Measurements from ENCODE around the gene GALNT14.
A peak's percentile ranks its signal among the peaks of the same experiment; 100 is the strongest.

GALNT14 gene

DNA sequence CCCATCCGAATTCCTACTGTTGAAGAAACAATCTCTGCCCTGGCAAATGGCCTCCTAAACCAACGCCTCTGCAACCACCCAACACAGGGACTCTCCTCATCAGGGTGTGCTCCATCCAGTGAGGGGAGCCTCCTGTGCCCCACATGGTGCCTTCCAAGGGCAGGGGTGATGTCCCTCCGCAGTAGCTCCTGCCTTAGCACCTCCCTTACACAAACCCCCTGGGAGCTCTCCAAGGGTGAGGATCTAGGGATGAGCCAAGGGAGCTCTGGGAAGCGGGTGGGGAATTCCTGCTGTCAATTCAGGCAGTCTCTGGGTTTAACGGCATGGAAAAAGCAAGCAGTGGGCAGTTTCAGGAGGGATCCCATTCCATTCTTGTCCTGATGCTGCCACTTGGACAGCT is 3.8 kb downstream of the GALNT14 start:
- no peak for DNase-seq

DNA sequence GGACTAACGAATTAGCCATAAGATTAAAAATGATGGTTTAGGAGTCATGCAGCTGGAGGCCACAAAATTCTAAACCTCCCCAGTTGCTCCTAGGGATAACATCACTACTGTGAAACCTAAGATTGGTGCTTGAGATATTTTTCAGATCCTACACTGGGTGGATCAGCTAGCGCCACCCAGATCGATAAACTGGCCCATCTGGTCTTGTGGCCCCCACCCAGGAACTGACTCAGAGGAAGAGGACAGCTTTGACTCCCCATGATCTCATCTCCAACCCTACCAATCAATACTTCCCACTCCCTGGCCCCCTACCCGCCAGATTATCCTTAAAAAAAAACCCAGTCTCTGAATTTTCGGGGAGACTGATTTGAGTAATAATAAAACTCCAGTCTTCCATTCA is 5.5 kb downstream of the GALNT14 start:
- DNase-seq = no peak

DNA sequence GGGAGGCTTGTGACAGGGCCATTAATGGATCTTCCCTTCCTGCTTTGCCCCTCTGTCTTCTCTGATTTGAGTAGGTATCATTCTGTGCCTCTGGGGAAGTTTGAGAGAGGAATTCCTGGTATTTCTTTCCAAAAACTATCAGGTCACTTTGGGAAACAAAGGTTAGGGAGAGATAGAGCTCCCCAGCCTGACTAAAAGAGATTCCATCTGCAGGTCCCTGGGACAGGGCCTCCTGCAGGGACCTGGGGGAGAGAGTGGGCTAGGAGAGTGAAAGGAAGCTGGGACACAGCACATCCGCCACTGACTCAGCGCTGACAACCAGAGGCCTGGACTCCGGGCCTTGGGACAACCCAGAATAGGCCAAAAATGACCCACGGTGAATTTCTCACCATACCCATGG is 6.4 kb downstream of the GALNT14 start:
- no peak for DNase-seq

DNA sequence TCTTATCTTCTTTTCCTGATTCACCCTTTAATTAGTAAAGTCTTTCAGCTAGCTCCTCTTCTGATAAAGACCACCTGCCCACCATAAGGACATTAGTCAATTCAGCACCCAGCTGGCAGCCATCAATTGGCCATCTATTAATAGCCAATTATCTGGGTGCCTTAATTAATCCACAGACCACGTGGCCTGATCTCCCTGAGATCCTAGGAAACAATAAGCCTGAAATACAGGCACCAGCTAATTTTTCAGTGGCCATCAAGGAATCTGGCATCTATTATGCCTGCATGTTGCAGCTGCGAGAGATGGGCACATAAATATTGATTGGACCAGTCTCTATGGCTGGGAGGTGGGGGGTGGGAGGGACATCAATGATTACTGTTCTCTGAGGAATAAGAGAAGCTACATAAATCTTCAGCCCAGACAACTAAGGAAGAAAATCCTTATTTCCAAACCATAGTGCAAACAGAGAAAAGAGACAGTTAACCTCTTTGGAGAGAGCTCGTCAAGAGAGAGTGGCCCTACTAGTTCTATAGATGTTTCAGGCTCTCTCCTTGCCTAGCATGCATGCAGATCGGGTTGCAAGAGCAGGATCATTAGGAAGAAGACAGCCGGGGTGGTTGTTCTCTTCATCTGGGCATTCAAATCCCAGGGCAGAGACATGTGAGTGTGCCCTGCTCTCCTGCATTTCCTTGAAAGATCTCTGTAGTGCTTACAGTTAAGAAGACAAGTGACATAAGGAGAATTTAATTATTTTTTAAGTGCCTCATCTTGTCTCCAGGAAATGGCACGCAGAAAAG is 8.7 kb downstream of the GALNT14 start:
- no peak for DNase-seq

- no peak for DNase-seq
Observed at GRCh38 chr2:31127931-31128330, 10.3 kb downstream of the GALNT14 start.

DNA sequence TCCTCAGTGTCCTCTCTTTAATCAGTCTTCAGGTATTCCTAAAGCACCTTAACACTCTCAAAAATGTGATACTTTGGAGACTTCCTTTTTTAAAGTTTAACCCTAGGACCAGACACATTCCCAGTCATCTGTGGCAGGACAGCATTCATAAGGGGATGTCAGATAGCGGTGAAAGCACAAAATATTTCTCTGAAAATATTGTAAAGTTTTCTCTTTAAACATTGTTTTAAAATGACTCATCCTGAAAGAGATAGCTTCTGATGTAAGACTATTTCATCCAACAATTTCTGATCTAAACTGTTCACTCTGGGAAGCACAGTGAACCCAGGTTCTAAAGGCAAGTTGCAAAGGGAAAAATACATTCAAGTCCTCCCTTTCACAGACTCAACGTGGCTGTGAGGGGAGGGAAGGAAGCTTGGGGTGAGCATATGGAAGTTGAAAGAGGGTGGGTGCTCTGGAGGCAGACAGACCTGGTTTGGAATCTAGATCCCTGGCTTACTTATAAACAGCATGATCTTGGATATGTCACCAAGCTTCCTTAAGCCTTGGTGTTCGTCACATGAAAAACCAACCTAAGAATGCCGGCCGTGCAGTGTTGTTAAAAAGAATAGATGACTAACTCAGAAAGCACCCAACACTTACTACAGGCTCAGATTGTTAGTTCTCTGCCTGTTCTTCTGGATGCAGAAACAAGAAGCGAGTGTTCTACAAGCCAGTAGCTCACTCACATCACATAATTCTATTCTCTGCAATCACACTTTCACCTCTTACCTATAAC is 12.1 kb downstream of the GALNT14 start:
- peak; percentile 13 for DNase-seq

DNA sequence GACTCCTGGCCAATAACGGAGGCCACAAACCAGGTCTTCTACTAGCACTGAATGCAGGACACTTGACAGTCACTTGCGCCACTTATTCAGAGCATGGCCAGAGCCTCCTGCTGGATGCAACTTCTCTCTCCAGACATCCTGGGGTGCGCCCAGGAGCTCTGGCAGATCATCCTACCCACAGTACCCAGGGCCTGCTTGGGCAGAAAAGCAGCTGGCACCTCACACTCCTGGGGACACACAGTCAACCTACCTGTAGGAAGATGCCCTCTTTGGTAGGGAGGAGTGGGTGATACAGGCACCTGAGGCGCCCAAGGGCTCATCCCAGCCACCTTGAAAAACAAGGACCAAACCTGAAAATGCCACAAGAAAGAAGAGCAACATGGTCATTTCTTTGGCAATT is 13.3 kb downstream of the GALNT14 start:
- no peak for DNase-seq

GRCh38 chr2:31122133-31122532 is 16.1 kb downstream of the GALNT14 start:
- no peak for DNase-seq

DNA sequence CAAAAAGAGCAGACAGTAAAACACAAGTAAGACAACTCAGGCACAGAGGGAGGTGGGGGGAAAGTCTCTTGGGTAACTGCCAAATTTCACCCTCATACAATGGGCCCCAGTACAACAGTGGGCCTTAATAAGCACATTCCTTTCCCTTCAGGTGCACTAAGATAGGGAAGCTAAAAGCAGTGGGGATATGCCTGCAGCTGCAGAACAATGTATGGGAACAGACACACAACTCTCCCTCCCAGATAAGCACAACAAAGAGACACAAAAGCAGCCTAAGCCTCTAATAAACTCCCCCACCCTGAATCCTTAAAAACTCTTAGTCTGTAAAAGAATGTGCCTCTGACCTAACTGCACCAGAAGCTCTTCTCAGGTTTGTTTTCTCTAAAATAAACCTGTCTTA is 24.5 kb downstream of the GALNT14 start:
- DNase-seq = no peak

DNA sequence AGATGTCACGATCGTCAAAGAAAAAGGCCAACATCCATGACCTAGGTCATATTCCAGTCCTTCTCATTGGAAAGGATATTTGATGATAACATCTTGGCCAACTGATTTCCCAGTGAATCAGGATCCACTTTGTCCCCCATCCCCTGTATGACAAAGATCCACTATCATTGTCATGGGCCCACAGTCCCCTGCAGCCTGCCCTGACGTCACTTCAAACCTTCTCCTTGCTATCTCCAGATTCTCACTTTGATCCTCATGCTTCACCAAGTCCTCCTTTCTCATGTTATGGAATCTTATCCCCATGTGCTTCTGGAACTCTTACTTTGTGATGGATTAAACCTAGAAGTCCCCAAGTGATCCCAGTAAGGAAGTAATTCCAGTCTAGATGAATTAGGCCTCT is 25.7 kb downstream of the GALNT14 start:
- no peak for DNase-seq

DNA sequence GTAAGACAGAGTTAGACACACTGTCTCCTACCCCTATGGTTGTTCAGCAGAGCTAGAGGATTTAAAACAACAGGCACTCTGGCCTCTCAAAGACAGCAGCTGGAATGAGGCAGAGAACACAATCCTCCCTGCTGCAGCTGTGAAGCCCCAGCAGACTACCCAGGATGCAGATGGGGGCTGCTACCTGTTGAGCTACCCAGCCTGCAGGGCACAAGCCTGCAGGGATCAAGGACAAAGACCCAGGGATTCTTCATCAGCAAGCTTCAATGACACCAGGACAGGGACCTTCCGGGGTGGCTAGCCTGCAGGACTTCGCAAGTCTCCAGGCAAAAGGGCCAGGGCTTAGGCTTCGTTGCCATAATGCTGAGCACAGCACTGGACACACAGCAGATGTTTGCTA is 27.2 kb downstream of the GALNT14 start:
- DNase-seq = no peak

GRCh38 chr2:31110431-31110830 is 27.8 kb downstream of the GALNT14 start:
- no peak for DNase-seq

- DNase-seq = no peak
Observed at GRCh38 chr2:31109633-31110192, 28.5 kb downstream of the GALNT14 start.

DNA sequence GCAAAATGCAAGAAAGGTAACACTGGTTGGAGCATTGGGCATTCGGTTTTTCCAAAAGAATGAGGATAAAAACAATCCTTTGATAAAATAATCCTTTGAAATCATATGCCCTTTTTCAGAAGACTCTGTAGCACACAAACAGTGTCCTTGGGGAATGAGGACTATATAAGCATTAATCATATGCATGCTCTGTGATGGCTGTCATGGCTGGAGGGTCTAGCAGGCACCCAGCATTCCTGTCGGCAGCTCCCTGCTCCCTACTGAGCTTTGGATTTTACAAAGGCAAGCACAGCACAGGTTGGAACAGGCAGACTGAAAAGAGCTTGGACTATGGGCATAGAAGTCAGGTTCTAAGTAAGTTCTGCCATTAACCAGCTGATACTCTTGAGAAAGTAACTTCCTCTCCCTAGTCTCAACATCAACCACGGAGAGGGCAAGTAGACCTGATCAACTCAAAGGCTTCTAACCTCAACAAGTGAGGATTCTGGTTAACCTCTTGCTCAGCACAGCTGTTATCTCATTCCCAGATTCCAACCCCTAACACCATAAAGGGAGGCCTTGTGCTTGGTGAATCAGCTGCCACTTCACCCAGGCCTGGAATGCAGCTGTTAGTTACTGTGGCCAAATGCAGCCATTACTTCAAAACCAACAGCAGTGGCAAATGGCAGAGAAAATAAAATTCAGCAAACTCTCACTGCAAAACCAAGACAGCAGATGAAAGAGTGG is 29.5 kb downstream of the GALNT14 start:
- no peak for DNase-seq

GRCh38 chr2:31107591-31108300 is 30.5 kb downstream of the GALNT14 start:
- peak; percentile 17 for DNase-seq

DNA sequence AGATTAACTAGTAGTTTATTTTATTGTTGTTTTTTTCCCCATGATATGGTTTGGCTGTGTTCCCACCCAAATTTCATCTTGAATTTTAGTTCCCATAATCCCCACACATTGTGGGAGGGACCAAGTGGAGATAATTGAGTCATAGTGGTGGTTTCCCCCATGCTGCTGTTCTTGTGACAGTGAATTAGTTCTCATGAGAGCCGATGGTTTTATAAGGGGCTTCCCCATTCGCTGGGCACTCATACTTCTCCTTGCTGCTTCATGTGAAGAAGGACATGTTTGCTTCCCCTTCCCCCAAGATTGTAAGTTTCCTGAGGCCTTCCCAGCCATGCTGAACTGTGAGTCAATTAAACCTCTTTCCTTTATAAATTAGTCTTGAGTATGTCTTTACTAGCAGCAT is 36.5 kb downstream of the GALNT14 start:
- no peak for DNase-seq

GRCh38 chr2:31097962-31098613 is 40.2 kb downstream of the GALNT14 start:
- no peak for DNase-seq

DNA sequence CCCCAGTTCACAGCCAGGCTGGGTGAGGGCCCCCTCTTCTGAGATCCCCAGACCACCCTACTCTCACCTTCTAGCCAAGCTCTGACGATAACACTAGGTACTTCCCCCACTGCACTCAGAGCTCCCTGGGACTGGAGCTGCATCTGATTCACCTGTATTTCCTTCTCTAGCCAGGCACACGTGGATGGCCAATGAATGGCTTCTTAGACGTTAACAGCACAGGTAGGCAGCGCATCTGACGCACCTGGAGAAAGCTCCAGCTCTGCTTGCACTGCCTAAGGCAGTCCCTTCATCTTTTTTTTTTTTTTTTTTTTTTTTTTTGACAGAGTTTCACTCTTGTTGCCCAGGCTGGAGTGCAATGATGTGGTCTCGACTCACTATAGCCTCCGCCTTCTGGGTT is 48.1 kb downstream of the GALNT14 start:
- DNase-seq = no peak

DNA sequence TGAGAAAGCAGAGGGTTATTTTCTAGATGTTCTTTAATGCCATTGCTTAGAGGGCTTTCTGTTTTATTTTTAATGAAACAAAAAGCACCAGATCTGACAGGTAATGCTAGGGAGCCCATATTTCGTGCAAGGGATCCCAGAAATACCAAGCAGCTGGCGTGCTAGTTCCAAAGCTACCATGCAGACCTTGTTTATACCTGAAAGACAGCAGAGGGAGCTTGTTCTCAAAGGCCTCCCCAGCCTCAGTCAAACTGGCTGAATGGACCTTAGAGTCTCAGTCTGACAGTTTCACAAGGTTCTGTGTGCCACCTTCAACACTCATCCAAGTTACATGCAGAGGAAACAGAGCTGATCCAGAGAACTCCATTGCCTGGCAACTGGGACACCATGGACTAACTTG is 48.6 kb downstream of the GALNT14 start:
- DNase-seq = no peak

DNA sequence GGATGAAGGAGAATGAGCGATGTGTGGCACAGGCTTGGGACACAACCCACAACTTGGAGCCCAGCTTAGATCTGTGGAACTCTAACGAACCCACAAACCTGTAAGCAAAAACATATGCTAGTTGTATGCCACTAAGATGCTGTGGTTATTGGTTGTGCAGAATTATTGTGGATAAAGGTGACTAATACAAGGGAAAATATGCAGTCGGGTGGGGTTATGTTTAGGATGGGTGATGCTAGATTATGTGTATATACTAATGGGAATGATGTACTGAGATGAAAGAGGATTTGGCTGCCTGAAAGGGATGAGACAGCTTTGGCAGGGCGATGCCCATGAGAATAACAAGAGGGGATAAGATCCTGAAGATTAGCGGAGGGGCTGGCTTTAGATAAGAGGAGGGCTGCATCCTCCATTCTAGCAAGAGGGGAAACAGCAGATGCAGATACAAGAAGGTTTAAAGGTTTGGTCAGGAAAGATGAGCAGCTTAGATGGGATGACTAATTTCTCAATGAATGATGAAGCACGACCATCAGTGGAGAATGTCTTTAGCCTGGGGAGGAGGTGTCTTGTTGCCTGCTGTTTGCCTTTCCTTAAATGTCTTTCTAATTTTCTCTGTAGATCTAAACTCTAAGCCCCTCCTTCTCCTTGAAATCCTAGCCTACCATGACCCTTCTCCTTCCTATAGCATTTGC is 49.6 kb downstream of the GALNT14 start:
- DNase-seq = peak; percentile 47

DNA sequence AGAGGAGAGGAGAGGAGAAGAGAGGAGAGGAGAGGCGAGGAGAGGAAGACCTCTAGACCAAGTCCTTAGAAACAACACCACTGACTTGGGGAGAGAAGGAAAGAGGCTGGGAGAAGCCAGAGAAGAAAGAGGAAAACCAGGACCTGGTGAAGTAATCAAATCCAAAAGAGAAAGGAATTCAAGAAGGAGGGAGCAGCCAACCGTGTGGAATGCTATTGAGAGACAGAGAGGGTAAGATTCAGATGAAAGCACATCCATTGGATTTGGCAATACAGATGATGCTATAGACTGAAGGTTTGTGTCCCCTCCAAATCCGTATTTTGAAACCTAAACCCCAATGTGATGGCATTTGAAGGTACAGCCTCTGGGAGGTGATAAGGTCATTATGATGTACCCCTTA is 50.7 kb downstream of the GALNT14 start:
- DNase-seq = no peak
